Osteocyte (in vitro differentiated cells): ENCODE measurements around the gene VPS26B. TPM values are rescaled to one million over a fixed set of nuclear protein-coding genes. Genes with fewer than 3 reads are reported as not detected.

Source experiments
- DNase-seq: peaks from one replicate; pipeline ENCODE4 v3.0.0; 2021; ENCODE audit warnings: mixed read lengths; ENCODE audit not compliant: unreplicated experiment; ENCODE audit errors: extremely low spot score
- H3K27ac Mint-ChIP-seq: one replicate; pipeline ENCODE4 v1.8.0; 2021; ENCODE audit warnings: mild to moderate bottlenecking, mixed read lengths; ENCODE audit not compliant: unreplicated experiment
- H3K27me3 Mint-ChIP-seq: one replicate; pipeline ENCODE4 v1.8.0; 2021; ENCODE audit warnings: mixed read lengths; ENCODE audit not compliant: unreplicated experiment
- H3K36me3 Mint-ChIP-seq: one replicate; pipeline ENCODE4 v1.8.0; 2021; ENCODE audit warnings: mixed read lengths; ENCODE audit not compliant: unreplicated experiment
- H3K4me1 Mint-ChIP-seq: one replicate; pipeline ENCODE4 v1.8.0; 2021; ENCODE audit warnings: mixed read lengths; ENCODE audit not compliant: unreplicated experiment
- H3K4me3 Mint-ChIP-seq: one replicate; pipeline ENCODE4 v1.8.0; 2021; ENCODE audit warnings: mild to moderate bottlenecking, moderate library complexity, mixed read lengths; ENCODE audit not compliant: unreplicated experiment
- H3K9me3 Mint-ChIP-seq: one replicate; pipeline ENCODE4 v1.8.0; 2021; ENCODE audit warnings: mixed read lengths; ENCODE audit not compliant: unreplicated experiment
- CTCF ChIP-seq: fragments of 200-600 bp; sonication (generic); IDR thresholded peaks from 2 replicates; pipeline ENCODE4 v1.5.0; 2021; ENCODE audit warnings: antibody characterized with exemption, mild to moderate bottlenecking, moderate library complexity
- total RNA-seq: library from RNA; stranded (reverse); gene quantifications from 2 replicates; pipeline ENCODE4 v1.2.1, GENCODE V29; 2021

VPS26B gene
- total RNA-seq, 1 donor from 2014 or later: 54.3 TPM

GRCh38 chr11:134293119-134294113, 68.9 kb downstream of the VPS26B start:
- H3K4me3 Mint-ChIP-seq: no peak overlapping the region
- TF ChIP-seq CTCF: no peak
- no peaks in the 10 kb centered on the region for H3K36me3 Mint-ChIP-seq
- H3K27me3 Mint-ChIP-seq: peaks cover 11% of the 10 kb centered on the region
- H3K4me1 Mint-ChIP-seq: no peaks in the 10 kb centered on the region
- H3K27ac Mint-ChIP-seq: no peak overlapping the region
- H3K9me3 Mint-ChIP-seq: no peaks in the 10 kb centered on the region
- DNase-seq: no peak

GRCh38 chr11:134294664-134295063, 70.2 kb downstream of the VPS26B start:
- TF ChIP-seq CTCF: no peak
- peaks cover 6% of the 10 kb centered on the region for H3K27me3 Mint-ChIP-seq
- no peak overlapping the region for H3K4me3 Mint-ChIP-seq
- no peaks in the 10 kb centered on the region for H3K36me3 Mint-ChIP-seq
- H3K9me3 Mint-ChIP-seq: no peaks in the 10 kb centered on the region
- no peak for DNase-seq
- no peak overlapping the region for H3K27ac Mint-ChIP-seq
- no peaks in the 10 kb centered on the region for H3K4me1 Mint-ChIP-seq

Other genes with a start within 250 kb of the VPS26B start
- 170 and 177 TPM in 2 replicates for gene JAM3, start 155.6 kb upstream of the VPS26B start, total RNA-seq
- 20.7 and 21.7 TPM in 2 replicates for gene NCAPD3, start 704 bp upstream of the VPS26B start, total RNA-seq
- 32.6 and 33.9 TPM in 2 replicates for gene THYN1, start 28.7 kb downstream of the VPS26B start, total RNA-seq
- 25.5 and 26.8 TPM in 2 replicates for gene ACAD8, start 28.9 kb downstream of the VPS26B start, total RNA-seq
- not detected in 2 replicates for gene GLB1L3, start 51.7 kb downstream of the VPS26B start, total RNA-seq
- 0.21 TPM in 1 of 2 replicates, not detected in the other for gene GLB1L2, start 107.3 kb downstream of the VPS26B start, total RNA-seq
- gene B3GAT1, start 187.6 kb downstream of the VPS26B start, total RNA-seq: 1.6 and 2.4 TPM in 2 replicates